ENCODE results near the gene TASP1.

TASP1 gene

GRCh38 chr20:13586133-13586532 is 52.6 kb downstream of the TASP1 start:
- DNase-seq (ENCODE audit: extremely low spot score, insufficient read length, low read depth) (no peak), FAIRE-seq (no peak)

GRCh38 chr20:13581451-13581850 is 57.3 kb downstream of the TASP1 start:
- DNase-seq (ENCODE audit: extremely low spot score, insufficient read length, low read depth) (no peak), FAIRE-seq (no peak)

- DNase-seq (ENCODE audit: extremely low spot score, insufficient read length, low read depth) (no peak), FAIRE-seq (no peak)
Measured at GRCh38 chr20:13580707-13581106, 58.0 kb downstream of the TASP1 start.

- FAIRE-seq (no peak), DNase-seq (ENCODE audit: extremely low spot score, insufficient read length, low read depth) (no peak)
Measured at GRCh38 chr20:13574071-13574470, 64.7 kb downstream of the TASP1 start.

GRCh38 chr20:13571662-13572061 is 67.1 kb downstream of the TASP1 start:
- no peak for DNase-seq (ENCODE audit: extremely low spot score, insufficient read length, low read depth)
- no peak for FAIRE-seq

GRCh38 chr20:13567663-13568062 is 71.1 kb downstream of the TASP1 start:
- DNase-seq (ENCODE audit: extremely low spot score, insufficient read length, low read depth), result no peak
- FAIRE-seq, result no peak

- FAIRE-seq (no peak), DNase-seq (ENCODE audit: extremely low spot score, insufficient read length, low read depth) (no peak)
Measured at GRCh38 chr20:13563854-13564253, 74.9 kb downstream of the TASP1 start.

GRCh38 chr20:13554706-13555105 is 84.0 kb downstream of the TASP1 start:
- FAIRE-seq (no peak), DNase-seq (ENCODE audit: extremely low spot score, insufficient read length, low read depth) (no peak)

GRCh38 chr20:13554076-13554475 is 84.7 kb downstream of the TASP1 start:
- FAIRE-seq (no peak), DNase-seq (ENCODE audit: extremely low spot score, insufficient read length, low read depth) (no peak)

- no peak for DNase-seq (ENCODE audit: extremely low spot score, insufficient read length, low read depth)
- FAIRE-seq, result no peak
Measured at GRCh38 chr20:13552061-13552460, 86.7 kb downstream of the TASP1 start.

- no peak for FAIRE-seq
Measured at GRCh38 chr20:13549451-13549850, 89.3 kb downstream of the TASP1 start.

GRCh38 chr20:13546497-13547131 is 92.1 kb downstream of the TASP1 start:
- FAIRE-seq (peak; percentile 86), DNase-seq (ENCODE audit: extremely low spot score, insufficient read length, low read depth) (no peak)

More at GRCh38 chr20:13549451-13549850, 89.3 kb downstream of the TASP1 start:
- DNase-seq (ENCODE audit: extremely low spot score, insufficient read length, low read depth), result no peak

- no peak for FAIRE-seq
Measured at GRCh38 chr20:13545790-13546189, 92.9 kb downstream of the TASP1 start.

GRCh38 chr20:13543783-13544182 is 94.9 kb downstream of the TASP1 start:
- no peak for FAIRE-seq
- no peak for DNase-seq (ENCODE audit: extremely low spot score, insufficient read length, low read depth)

More at GRCh38 chr20:13545790-13546189, 92.9 kb downstream of the TASP1 start:
- no peak for DNase-seq (ENCODE audit: extremely low spot score, insufficient read length, low read depth)

GRCh38 chr20:13535627-13536026 is 103.1 kb downstream of the TASP1 start:
- no peak for FAIRE-seq

GRCh38 chr20:13533946-13534345 is 104.8 kb downstream of the TASP1 start:
- DNase-seq (ENCODE audit: extremely low spot score, insufficient read length, low read depth), result no peak
- no peak for FAIRE-seq

More at GRCh38 chr20:13535627-13536026, 103.1 kb downstream of the TASP1 start:
- no peak for DNase-seq (ENCODE audit: extremely low spot score, insufficient read length, low read depth)

- FAIRE-seq (no peak), DNase-seq (ENCODE audit: extremely low spot score, insufficient read length, low read depth) (no peak)
Measured at GRCh38 chr20:13530146-13530545, 108.6 kb downstream of the TASP1 start.

- FAIRE-seq (no peak), DNase-seq (ENCODE audit: extremely low spot score, insufficient read length, low read depth) (no peak)
Measured at GRCh38 chr20:13526551-13526950, 112.2 kb downstream of the TASP1 start.

GRCh38 chr20:13525225-13525940 is 113.3 kb downstream of the TASP1 start:
- FAIRE-seq, result no peak
- DNase-seq (ENCODE audit: extremely low spot score, insufficient read length, low read depth), result no peak

GRCh38 chr20:13524339-13524738 is 114.4 kb downstream of the TASP1 start:
- DNase-seq (ENCODE audit: extremely low spot score, insufficient read length, low read depth) (no peak), FAIRE-seq (no peak)

GRCh38 chr20:13517831-13518230 is 120.9 kb downstream of the TASP1 start:
- no peak for DNase-seq (ENCODE audit: extremely low spot score, insufficient read length, low read depth)
- no peak for FAIRE-seq

Measured in GM18507 (cell line).